KG1 (cell line): ENCODE measurements around the gene FGFR2.

Source experiments
- DNase-seq: peaks from one replicate; lab custom pipeline; 2025; lab: John Stamatoyannopoulos, UW

The FGFR2 gene

DNA sequence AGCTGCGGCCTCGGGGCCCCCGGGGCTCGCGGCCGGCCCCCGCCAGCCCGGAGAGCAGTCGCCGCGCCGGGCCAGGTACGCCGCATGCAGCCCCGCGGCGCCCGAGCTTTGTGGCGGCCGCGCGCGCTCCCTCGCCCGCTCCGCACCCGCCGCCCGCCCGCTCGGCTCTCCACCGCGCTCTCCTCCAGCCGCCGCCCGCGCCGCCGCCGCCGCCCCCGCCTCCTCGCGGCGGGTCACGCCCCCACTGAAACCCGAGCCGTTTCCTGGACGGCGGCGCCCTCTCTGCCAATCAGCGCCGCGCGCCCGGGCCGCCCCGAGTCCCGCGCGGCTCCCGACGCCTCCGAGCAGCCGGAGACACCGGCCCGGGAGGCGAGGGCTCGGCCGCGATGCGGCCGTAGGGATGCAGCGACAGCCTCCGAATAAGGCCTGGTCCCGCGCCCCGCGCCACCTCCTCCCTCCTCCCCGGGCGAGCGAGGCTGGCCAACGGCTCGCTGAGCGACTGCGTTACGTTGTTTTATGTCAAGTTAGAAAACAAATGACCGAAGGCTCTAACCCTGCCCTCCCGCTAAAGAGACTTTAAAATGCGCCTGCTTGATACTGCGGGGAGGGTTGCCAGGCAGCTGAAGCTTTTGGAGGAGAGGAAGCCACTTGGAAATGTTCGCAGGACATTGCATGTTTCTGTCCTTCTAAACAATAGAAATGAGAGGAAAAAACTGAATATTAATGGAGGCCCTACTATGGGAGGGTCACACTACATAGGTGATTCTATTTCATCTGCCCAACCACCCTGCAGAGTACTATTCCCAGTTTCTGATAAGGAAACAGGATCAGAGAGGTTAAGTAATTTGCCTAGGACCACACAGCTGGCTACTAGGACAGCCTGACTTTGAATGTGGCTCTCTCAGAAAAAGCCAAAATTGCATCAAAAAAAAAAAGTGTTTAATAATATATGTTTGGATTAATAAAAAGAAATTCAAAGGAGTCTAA lies at the start of gene FGFR2:
Gene FGFR2 (minus strand): TSS at position 182 of the 987 bp plus-strand sequence. CDS start 4,627 bp downstream, outside the sequence.
- DNase-seq: peak; percentile 4

DNA sequence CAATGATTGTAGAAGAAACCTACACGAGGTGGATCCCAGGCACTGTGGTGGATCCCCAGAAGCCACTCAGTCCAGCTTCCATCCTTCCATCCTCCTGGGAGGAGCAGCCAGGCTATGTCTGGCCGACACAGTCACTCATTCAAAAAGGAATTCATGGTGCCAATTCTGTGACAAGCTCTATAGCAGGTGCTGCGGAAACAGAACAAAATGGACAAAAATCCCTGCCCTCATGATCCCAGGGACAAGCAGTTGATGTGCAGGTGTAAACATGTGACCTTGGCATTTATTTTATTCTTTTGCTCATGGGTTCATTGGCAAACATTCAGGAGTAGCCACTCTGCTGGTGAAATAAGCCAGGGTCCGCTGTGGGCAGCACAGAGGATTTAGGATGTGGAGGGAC lies 49.2 kb upstream of the FGFR2 start:
- no peak for DNase-seq

GRCh38 chr10:121645696-121646095 lies 47.5 kb upstream of the FGFR2 start:
- DNase-seq: no peak

GRCh38 chr10:121644501-121644900 lies 46.3 kb upstream of the FGFR2 start:
- no peak for DNase-seq

DNA sequence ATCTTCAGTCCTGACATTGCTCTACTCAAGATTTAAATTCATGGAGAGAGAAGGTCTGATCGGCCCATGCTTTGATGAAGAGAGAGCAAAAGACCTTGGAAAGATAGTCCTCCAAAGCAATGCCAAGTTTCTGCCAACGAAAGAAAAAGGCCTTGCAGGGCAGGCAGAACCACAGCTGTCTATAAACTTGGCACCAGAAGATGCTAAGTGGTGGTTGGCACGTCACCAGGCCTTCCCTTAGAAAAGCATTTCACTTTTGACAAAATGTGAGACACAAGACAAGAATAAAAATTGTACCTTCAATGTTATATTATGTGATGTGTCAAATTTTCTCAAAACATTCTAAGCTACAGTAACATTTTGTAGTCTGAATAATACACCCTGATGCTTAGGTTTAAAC lies 42.0 kb upstream of the FGFR2 start:
- DNase-seq: no peak

DNA sequence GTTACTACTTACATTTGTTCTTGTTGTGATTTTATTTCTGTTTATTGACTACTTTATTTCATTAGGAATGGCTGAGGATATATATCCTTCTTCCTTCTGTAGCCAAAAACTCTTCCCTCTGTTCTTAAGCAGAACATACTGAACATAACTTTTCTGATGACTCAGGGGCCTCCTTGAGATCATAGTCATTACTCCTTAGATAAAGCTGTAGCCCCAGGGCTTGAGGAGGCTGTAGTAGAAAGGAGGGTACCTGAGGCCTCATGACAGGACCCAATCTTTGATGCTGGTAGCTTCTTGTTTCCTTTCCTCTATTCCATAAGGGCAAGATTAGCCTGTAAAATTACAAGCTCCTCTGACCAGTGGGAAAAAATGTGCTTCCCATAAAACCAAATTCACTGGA lies 41.2 kb upstream of the FGFR2 start:
- no peak for DNase-seq

- no peak for DNase-seq
Observed at GRCh38 chr10:121637437-121637836, 39.2 kb upstream of the FGFR2 start.

- DNase-seq: no peak
Observed at GRCh38 chr10:121633056-121633455, 34.8 kb upstream of the FGFR2 start.

GRCh38 chr10:121631365-121632029 lies 33.3 kb upstream of the FGFR2 start:
- no peak for DNase-seq

GRCh38 chr10:121628859-121629258 lies 30.6 kb upstream of the FGFR2 start:
- no peak for DNase-seq

DNA sequence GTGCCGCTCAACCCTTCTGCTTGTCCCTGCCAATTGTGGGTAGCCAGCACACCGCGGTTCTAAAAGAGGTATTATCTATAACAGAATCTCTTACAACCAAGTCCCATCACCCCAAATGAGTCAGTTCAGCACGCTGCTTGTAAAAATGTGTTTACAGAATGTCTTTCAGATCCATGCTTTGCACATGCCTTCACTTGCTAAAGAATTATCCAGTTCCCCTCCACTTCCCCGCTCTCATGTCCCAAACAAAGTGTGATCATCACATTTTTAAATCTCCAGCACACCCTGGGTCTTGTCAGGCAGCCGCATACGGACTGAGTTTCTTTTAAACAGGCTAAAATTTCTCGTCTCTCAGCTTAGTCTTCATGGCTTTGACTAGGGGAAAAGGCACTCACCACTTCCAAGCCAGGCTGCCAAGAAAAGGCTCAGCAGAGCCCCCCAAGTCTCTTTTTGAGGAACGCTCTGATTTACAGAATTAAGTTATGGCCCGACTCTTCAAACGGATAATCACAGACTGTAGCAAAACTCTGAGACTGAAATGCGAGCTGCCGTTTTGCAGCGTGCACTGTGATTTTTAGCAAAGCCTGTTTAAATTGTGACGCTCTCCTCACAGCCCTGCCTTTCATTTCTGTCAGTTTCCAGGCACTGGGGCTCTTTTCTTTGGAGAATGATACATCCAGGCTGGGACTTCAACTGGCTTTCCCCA lies 29.8 kb upstream of the FGFR2 start:
- DNase-seq: no peak

DNA sequence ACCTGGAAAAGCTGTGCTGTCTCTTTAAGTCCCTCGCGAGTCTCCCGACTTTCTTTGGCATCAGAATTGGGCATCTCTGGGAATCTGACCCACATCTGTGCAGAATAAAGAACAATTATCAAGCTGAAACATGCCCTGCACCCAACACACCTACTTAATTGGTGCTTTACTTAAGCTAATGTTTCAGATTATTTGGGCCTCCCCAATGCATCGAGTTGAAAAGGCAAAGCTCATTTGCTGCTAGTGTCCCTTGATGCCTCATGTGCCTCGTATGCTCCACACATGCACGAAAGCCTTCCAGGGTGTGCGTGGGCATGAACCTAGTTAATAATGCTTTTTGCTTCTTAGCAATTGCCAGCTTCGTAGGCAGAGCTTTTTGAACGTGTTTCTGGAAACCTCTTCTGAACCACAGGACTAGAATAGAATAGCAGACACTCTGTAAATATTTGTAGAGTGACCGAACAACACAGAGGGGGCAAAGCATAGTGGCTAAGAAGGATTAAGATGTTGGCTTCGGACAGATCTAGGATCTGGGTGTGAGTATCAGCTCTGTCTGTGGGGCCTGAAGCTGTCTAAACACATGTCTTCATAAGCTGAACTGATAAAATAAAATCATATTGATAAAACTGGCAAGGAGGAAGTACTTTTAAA lies 26.7 kb upstream of the FGFR2 start:
- DNase-seq: no peak

GRCh38 chr10:121618906-121619305 lies 20.7 kb upstream of the FGFR2 start:
- no peak for DNase-seq

GRCh38 chr10:121617176-121617575 lies 18.9 kb upstream of the FGFR2 start:
- DNase-seq: no peak

DNA sequence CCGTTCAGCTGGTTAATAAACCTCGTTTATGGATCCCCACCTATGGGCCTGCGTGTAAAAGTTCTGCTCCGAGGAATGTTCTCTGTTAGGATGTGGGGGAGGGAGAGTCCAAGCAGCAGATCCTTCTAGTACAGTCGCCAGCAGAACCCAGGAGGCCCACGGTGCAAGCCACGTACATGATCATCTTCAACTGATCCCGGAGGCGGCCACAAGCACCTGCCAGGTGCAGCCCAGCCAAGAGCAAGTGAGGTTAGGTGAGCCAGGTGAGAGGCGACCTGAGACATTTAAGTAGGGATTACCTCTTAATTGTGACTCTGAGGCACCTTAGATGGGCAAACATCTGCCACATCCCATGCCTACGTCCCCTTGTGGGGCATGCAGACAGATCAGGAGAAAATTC lies 18.0 kb upstream of the FGFR2 start:
- no peak for DNase-seq

DNA sequence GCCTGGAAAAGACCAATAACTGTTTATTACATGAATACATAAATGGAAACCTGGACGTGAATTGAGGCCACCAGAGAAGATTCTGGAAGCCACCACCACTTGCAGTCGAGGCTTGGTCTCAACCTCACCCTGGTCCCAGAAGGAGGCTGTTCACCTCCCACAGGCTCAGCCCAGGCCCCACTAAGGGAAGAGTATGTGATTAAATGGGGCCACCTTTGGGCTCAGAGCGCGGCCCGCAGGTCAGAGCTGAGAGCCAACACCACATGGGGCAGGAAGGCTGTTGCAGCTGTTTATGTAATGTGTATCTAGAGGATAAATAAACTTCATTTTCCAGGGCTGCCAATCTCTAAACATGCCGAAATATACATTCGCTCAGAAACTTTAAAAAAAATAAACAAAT lies 17.6 kb upstream of the FGFR2 start:
- DNase-seq: no peak

- DNase-seq: no peak
Observed at GRCh38 chr10:121615435-121615793, 17.2 kb upstream of the FGFR2 start.

DNA sequence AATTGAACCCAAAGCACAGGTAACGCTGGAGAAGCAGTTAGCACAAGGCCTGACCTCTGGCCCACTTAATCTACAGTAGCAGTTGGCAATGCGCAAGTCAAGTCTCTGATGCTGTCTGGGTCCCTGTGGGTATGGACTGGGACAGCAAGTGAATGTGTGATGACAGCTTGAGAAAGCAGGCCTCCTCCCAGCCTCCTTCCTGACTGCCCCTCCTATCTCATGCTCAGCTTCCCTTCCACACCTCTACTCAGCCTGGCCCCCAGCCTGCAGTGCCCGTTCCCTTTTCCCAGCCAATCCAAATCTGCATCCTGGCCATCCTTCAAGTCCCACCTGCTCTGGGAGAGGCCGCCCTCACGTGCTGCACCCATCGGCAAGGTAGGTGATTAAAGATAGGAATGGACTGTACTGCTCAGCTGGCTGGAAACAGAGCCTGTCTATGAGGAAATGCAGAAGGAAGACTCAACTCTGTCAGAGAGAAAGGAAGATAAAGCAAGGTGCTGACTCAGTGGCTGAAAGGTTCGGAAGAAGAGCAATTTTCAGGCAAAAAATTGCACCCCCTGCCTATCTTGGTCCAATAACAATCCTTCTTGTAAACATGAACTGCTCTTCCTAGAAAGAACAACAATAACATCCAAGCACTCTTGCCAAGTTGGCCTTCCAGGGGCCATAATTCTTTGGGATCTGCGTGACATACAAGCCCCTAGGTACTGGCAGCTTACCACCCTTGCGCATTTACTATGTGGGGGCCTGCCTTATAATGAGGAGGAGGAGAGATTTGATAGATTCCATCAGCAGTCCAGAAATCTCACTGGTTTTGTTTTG lies 16.6 kb upstream of the FGFR2 start:
- no peak for DNase-seq

DNA sequence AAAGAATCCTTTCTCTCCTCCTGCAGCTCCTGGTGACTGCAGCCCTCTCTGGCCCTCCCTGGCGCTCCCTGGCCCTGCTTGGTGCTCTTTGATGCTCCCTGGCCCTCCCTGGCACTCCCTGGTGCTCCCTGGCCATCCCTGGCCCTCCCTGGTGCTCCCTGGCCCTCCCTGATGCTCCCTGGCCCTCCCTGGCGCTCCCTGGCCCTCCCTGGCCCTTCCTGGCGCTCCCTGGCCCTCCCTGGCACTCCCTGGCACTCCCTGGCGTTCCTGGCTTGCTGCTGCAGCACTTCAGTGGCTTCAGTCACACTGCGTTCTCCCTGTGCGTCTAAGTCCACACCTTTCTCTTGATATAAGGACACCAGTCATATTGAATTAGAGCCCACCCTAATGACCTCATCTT lies 15.2 kb upstream of the FGFR2 start:
- no peak for DNase-seq

GRCh38 chr10:121611393-121612159 lies 13.3 kb upstream of the FGFR2 start:
- no peak for DNase-seq
